ENCODE data around the gene SRGAP2.
"Not testable (repeated sequence)": the region's sequence is repeated elsewhere in the genome, so short reads cannot be mapped to it uniquely, and the experiment has no call there.

Gene SRGAP2

GRCh38 chr1:206203364-206204158 is at the start of gene SRGAP2:
SRGAP2 (plus strand) TSS chr1:206203541; CDS start chr1:206205971, 2,430 bp downstream.
- not testable (repeated sequence) for DNase-seq

DNA sequence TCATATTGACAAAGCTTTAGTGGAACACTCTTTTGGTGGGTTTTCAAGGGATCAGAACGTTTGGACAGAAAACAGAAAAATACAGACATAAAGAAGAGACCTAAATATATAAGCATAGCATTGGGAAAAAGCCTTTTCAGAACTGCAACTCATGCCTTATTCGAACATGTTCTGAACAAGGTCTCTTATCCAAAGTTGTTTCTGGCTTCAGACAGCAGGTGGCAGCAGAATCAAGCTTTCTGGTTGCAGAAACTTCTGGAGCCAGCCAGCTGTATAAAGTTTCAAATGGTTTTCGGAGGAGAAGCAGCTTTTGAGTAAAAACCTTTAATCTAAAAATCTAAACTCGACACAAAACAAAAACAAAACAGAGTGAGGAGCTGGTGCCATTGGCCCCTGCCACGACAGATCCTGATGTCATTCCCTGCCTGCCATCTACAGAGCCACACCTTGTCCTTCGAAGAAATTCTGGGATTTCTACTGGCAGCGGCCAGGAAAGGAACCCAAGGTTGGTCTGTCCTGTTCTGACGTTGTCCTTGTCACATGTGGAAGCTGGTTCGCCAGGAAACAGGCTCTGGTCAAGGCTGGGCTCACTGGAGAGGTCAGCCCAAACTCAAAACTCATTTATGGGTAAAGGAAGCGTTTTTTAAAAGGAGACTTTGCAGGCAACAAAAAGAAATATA is 35.9 kb upstream of the SRGAP2 start:
- not testable (repeated sequence) for DNase-seq

- not testable (repeated sequence) for DNase-seq
Measured at GRCh38 chr1:206169794-206170193, 33.5 kb upstream of the SRGAP2 start.

DNA sequence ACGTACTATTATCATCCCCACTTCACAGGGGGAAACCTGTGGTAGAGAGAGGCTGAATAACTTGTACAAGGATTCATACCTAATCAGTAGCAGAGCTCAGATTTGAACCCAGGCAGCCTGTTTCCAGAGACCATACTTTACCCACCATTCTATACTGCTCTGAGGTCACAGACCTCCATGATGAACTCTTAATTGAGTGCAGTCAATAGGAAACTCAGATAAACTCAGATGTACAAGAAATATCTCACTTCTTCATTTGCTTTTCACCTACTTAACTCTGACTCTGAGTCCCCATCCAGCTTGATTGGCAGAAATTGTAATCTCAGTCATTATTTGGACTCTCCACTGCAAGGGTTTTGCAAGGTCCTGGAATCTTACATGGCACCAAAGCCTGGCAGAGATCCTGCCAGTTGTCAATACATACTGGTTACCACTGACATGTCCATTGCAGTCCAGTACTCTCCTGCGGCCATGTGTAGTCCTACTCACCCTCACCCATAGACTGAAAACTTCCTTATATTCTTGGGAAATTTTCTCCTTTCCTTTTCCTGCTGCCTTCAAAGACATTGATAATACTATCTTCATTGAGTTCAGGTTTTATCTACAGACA is 30.1 kb upstream of the SRGAP2 start:
- not testable (repeated sequence) for DNase-seq

- DNase-seq: not testable (repeated sequence)
Measured at GRCh38 chr1:206174182-206174868, 29.0 kb upstream of the SRGAP2 start.

DNA sequence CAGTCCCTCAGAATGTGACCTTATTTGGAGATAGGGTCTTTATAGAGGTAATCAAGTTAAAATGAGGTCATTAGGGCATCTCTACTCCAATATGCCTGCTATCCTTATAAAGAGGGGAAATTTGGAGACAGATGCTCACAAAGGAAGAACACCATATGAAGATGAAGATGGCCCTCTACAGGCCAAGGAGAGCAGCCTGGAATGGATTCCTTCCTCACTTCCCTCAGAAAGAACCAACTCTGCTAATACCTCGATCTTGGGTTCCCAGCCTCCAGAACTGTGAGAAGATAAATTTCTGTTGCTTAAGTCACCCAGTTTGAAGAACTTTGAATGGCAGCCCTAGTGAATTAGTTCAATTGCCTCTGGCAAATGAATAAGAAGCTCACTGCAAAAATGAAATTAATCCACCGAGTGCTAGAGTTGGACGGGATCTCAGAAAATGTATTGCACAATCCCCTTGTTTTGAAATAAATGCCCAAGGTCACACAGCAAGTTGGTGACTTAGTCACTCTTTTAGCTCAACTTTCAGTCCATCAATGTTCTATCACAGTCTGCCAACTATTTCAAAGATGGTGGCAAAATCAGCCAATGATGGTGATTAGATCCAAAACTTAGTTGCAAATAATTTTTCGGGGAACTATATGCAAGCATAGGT is 27.8 kb upstream of the SRGAP2 start:
- DNase-seq: not testable (repeated sequence)

- not testable (repeated sequence) for DNase-seq
Measured at GRCh38 chr1:206176114-206176502, 27.2 kb upstream of the SRGAP2 start.

DNA sequence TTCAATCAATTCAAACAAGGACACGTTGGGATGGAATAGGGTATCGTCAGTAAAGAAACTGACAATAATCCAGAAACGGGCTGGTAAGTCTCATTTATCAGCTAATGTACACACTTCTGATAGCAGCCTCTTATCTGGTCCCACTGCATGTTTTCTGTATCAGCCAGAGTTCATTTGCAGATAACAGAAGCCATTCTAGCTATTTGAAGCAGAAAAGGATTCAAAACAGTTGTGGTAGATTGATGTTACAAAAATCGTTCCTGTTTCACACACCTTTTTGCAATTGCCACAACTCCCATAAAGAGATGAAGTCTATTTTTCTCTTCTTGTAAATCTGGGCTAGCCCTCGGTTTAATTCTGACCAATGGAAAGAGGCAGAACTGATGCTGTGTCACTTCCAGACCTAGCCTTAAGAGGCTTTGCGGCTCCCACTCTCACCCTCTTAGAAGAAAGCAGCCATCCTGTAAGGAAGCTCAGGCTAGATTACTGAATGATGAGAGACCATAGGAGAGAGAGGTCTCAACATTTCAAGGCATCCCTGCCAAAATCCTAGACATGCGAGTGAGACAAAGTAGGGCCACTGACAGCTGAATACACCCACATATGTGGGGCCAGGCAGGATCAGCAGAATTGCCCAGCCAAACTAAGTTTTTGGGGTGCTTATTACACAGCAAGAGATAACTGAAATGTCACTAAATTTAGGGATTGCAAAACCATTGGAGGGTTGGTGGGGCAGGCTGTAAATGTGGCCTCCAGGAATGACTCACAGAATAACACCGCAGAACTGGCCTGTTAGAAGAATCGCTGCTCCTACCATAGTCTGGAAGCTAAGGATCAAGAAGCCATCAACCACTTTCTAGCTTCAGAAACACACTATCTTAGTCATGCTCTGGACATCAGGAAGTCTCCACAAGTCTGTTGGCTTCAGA is 25.0 kb upstream of the SRGAP2 start:
- not testable (repeated sequence) for DNase-seq

- not testable (repeated sequence) for DNase-seq
Measured at GRCh38 chr1:206179666-206180065, 23.7 kb upstream of the SRGAP2 start.

DNA sequence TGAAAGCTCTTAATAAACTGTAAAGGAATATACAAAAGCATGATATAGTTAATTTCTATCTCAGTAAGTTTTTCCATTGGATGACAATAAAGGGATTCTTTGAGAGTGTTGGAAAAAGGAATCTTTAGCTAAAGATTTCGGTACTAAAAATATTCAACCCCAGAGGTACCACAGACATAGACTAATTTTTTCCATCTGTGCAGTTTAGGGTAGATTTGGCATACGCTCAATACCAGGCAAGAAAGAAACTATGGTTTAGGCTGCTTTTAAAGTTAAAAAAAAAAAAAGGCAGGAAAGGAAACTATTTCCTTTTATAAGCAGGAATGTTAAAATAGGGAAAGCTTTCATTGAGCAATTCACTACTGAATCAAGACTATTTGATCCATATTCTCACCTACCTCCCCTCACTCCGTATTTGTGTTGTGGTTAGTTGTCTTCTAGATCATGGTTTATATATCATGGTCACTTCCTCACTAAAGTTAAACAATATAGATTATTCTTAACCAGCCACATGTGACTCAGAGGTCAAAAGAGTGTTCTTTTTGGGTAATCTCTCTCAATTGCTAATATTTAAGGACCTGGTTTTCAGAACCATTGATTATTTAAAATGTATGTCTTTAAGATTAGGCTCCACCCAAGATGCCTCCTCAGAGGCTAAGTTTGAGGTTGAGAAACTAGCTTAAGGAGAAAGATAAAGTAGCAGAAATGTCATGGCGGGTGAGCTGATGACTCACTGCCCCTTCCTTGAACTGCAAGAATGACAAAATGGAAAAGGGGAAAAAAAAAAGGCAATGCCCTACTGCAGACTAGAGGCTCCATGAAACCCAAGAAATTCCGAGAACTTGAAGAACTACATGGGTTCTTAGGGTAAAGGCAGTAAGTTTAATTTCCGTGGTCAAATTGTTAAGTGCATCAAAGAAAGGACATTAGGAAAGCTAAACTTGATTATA is 20.7 kb upstream of the SRGAP2 start:
- DNase-seq: not testable (repeated sequence)

DNA sequence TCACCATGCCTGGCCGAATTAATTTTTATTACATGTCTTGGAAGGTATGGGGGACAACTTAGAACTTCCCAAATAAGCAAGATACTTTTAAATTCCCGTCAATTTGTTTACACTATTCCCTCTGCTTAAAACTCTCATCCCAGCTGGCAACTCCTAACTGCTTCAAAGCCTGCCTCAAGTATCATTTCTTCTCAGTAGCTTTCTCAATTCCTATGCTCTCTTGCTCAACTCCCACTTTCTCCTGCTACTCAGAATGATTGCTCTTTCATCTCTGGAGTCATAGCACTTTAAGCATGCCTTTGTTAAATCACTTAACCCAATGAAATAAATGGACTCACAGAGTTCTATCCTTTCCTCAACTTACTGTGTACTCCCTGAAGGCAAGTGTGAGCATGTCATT is 19.6 kb upstream of the SRGAP2 start:
- DNase-seq: not testable (repeated sequence)

GRCh38 chr1:206185778-206186177 is 17.6 kb upstream of the SRGAP2 start:
- DNase-seq: not testable (repeated sequence)

- not testable (repeated sequence) for DNase-seq
Measured at GRCh38 chr1:206186826-206187225, 16.5 kb upstream of the SRGAP2 start.

DNA sequence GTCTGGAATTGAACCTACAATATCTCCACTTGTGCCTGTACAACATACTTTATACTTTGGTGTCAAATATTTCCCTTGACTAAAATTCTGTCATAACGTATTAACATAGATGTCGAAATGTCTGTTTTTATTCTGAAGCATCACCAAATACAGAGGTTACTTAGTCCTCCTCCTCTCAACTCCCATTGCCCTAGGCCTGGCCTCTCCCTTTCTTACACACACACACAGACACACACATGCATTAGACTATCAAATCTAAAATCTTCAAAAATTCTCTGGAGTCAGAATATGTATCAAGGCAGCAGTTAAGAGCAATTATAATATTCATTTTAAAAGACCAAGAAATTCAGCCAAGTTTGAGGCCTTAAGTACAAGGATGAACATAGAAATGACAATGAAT is 8.2 kb upstream of the SRGAP2 start:
- DNase-seq: not testable (repeated sequence)

- DNase-seq: not testable (repeated sequence)
Measured at GRCh38 chr1:206196748-206197424, 6.5 kb upstream of the SRGAP2 start.

DNA sequence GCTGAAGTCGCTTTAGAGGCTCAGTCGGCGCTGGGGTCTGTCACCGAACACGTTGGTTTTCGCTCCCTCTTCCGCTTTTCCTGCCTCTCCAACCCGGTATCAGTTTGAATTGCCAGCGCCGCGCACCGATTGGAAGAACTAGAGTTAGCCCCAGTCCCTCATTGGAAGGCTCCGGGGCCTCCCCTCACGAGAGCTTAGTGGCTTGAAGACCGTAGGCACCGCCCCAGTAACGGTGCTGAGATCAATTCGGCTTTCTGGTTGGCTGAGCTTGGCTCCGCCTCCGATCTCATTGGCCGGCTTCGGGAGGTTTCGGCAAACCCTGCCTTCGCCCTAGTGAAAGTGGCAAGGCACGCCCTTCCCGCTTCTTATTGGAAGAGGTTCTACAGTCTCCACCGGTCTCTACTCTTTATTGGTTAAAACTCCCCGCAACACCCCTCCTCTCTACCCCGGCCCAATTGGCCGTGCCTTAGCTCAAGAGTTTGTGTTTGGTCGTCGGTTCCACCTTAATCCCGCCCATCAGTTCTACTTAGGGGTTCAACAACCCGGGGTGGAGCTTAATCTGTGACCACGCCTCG is 465 bp upstream of the SRGAP2 start, which contains the start of gene FAM72A:
TSS of gene FAM72A (minus strand) at position 51 of the 575 bp plus-strand sequence. CDS start 814 bp downstream, outside the sequence.
- peak; percentile 96 for DNase-seq

- not testable (repeated sequence) for DNase-seq
Measured at GRCh38 chr1:206204159-206204511, 794 bp downstream of the SRGAP2 start.

DNA sequence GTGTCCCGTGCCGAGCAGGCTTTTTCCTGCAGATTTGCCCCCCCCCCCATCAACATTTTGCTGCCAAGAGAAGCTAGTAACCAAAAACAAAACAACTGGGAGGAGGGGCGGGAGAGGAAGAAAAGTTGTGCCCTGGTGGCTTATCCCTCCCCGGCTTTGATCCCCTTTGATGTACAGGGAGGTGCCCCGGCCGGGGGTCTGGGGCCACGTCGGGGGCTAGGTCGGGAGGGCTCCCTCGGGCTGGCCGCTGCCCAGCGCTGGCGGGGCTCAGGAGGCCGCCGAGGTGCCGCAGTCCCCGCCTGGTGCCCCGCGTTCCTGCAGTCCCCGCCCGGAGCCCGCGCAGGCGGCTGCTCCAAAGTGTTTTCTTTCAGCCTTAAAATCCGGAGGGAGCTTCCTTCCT is 1.5 kb downstream of the SRGAP2 start:
- DNase-seq: not testable (repeated sequence)

DNA sequence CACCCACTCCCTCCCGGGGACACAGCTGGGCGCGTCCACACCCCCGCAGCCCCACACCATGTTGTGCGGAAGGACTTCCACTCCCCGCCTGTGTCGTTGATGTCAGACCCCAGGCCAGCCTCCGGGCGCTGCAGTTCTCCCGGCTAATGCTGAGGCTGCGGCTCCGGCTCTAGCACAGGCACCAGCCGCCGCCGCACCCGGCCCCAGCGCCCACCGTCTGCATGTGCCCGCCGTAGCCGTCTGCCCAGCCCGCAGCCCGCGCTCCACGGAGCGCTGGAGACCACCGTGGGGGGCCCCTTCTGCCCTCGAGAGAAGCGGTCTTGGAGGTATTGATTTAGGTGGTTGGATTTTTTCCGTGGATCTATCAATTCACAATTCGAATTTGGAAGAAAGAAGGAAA is 2.2 kb downstream of the SRGAP2 start:
- DNase-seq: not testable (repeated sequence)

All from NCI-H748 treated with DMSO at 0.1 percent for 48 hours (cell line).